Measurements from ENCODE around the gene REL. TPM values are rescaled to one million over a fixed set of nuclear protein-coding genes. Genes with fewer than 3 reads are reported as not detected.

REL gene
- total RNA-seq, 1 donor from 2014 or later: 2.4 TPM

DNA sequence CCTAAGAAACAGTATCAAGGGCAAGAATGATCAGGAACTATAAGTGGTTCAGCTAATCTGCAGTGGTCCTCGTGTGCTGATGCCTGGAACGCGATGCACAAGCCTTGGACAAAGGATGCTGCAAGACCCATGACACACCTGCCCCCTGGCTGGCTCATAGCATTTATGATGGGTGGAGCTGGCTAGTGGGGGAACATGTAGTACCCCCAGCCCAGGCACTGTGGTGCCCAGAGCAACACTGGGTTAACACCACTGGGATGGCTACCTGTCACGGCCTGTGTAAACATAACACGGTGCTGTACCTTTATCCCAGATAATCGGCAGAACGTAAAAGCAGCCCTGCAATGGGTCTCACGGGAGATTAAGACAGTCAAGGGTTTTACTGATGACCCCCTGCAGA lies 75.8 kb downstream of the REL start:
- TF ChIP-seq, protein P1, sequence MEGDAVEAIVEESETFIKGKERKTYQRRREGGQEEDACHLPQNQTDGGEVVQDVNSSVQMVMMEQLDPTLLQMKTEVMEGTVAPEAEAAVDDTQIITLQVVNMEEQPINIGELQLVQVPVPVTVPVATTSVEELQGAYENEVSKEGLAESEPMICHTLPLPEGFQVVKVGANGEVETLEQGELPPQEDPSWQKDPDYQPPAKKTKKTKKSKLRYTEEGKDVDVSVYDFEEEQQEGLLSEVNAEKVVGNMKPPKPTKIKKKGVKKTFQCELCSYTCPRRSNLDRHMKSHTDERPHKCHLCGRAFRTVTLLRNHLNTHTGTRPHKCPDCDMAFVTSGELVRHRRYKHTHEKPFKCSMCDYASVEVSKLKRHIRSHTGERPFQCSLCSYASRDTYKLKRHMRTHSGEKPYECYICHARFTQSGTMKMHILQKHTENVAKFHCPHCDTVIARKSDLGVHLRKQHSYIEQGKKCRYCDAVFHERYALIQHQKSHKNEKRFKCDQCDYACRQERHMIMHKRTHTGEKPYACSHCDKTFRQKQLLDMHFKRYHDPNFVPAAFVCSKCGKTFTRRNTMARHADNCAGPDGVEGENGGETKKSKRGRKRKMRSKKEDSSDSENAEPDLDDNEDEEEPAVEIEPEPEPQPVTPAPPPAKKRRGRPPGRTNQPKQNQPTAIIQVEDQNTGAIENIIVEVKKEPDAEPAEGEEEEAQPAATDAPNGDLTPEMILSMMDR (conservative IDR thresholded peaks at IDR 0.05; ENCODE audit: low read depth, low read length): no peak
- H3K4me3 ChIP-seq (ENCODE audit: low read depth, low read length): no peak overlapping the region
- no peak for DNase-seq (ENCODE audit: low read depth)

GRCh38 chr2:60957643-60958042 lies 76.3 kb downstream of the REL start:
- TF ChIP-seq, protein P1 (conservative IDR thresholded peaks at IDR 0.05; ENCODE audit: low read depth, low read length): no peak
- DNase-seq (ENCODE audit: low read depth): no peak
- no peak overlapping the region for H3K4me3 ChIP-seq (ENCODE audit: low read depth, low read length)

DNA sequence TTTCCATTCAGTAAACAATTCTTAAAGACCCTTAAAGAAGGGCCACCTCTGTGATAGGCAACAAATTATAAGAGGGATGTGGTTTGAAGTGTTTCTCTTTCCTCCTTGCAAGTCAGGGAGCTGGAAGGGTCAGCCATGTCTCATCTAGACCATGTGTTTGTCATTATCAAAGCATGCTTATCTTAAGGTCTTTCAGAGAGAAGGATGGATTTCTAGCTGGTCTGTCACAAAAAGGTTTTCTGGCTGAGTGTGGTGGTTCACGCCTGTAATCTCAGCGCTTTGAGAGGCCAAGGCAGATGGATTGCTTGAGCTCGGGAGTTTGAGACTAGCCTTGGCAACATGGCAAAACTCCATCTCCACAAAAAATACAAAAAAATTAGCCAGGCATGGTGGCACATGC lies 77.0 kb downstream of the REL start:
- no peak overlapping the region for H3K4me3 ChIP-seq (ENCODE audit: low read depth, low read length)
- DNase-seq (ENCODE audit: low read depth): no peak
- TF ChIP-seq, protein P1 (conservative IDR thresholded peaks at IDR 0.05; ENCODE audit: low read depth, low read length): no peak

GRCh38 chr2:60958800-60959199 lies 77.4 kb downstream of the REL start:
- TF ChIP-seq, protein P1 (conservative IDR thresholded peaks at IDR 0.05; ENCODE audit: low read depth, low read length): no peak
- no peak overlapping the region for H3K4me3 ChIP-seq (ENCODE audit: low read depth, low read length)

GRCh38 chr2:60959501-60959900 lies 78.1 kb downstream of the REL start:
- no peak for DNase-seq (ENCODE audit: low read depth)
- TF ChIP-seq, protein P1 (conservative IDR thresholded peaks at IDR 0.05; ENCODE audit: low read depth, low read length): no peak

More at GRCh38 chr2:60958800-60959199, 77.4 kb downstream of the REL start:
- DNase-seq (ENCODE audit: low read depth): peak; percentile 71

DNA sequence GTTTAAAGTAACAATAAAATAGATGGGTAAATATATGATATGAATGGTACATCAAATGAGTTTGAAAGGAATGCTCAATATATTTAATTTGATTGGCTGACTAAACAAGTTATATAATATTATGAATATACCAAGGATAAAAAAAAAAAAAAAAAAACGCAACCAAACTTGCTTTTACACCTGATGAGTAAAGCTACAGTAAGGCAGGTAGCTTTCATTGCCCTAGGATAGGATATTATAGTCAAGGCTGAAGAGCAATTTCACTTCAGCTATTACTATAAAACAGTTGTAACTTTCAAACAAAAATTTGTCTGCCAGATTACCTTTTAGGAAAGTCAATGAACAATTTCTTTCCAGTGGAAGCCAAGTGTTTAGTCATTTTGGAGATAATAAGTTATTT lies 79.3 kb downstream of the REL start:
- no peak for DNase-seq (ENCODE audit: low read depth)
- TF ChIP-seq, protein P1 (conservative IDR thresholded peaks at IDR 0.05; ENCODE audit: low read depth, low read length): no peak
- H3K4me3 ChIP-seq (ENCODE audit: low read depth, low read length): no peak overlapping the region

More at GRCh38 chr2:60959501-60959900, 78.1 kb downstream of the REL start:
- no peak overlapping the region for H3K4me3 ChIP-seq (ENCODE audit: low read depth, low read length)

DNA sequence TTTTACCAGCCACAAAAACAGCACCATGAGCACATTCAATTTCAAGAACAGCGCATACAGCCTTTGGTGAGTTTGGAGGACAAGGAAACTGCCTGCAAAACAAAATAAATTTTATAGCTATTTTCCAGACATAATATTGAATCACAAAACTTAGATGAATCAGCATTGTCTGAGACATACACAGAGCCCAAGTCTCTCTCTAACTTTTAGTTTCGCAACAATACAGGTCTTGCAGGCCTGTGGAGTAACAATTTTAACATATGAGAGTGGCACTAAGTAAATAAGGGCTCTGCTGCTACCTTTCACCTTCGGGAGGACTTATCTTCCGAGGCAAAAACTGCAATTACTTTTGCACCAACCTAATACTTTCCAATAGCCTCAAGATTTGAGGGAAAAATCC lies 80.1 kb downstream of the REL start:
- no peak overlapping the region for H3K4me3 ChIP-seq (ENCODE audit: low read depth, low read length)
- TF ChIP-seq, protein P1 (conservative IDR thresholded peaks at IDR 0.05; ENCODE audit: low read depth, low read length): no peak
- no peak for DNase-seq (ENCODE audit: low read depth)

Data from epithelial cell of proximal tubule (primary cell).